HCT116 (cell line): Measurements from ENCODE around the gene PCSK6. TPM values are rescaled to one million over a fixed set of nuclear protein-coding genes. Genes with fewer than 3 reads are reported as not detected.

ENCODE experiments used
- ATAC-seq: fragments of 200-7000 bp; cut with Tn5 transposase; 2 replicates; pipeline ENCODE4 v1.9.1; 2020; ENCODE audit warnings: mild to moderate bottlenecking, moderate library complexity
- BruUV-seq: library from RNA; stranded (reverse); fragments of 400-500 nt; replicated peaks from 2 replicates; lab custom pipeline; 2021; lab: Mats Ljungman, UMichigan
- CTCF ChIA-PET: fragments of 300-600 bp; sonication (Branson Sonifier 250); formaldehyde crosslinking; loops from one replicate; lab custom pipeline; 2021; ENCODE audit warnings: antibody characterized with exemption; lab: Charles Lee
- POLR2A ChIA-PET: fragments of 300-600, 350-600 bp; sonication (Branson Sonifier 250); formaldehyde crosslinking; loops from one replicate; lab custom pipeline; 2021; ENCODE audit warnings: antibody characterized with exemption; lab: Charles Lee
- RAD21 ChIA-PET, 2 experiments: fragments of 300-600 bp; sonication (Branson Sonifier 250); formaldehyde crosslinking; loops; one replicate each; lab custom pipeline; 2023; ENCODE audit warnings: low total read pairs in 2 of 2; ENCODE audit not compliant: uncharacterized antibody in 2 of 2, unreplicated experiment in 2 of 2, low non-redundant PET in 1 of 2; lab: Charles Lee
- DNase-seq: peaks from one replicate; pipeline ENCODE4 v3.0.0-alpha.2; 2010; ENCODE audit warnings: low read depth, low spot score
- H2AFZ ChIP-seq: fragments of 200-600 bp; shearing (Covaris generic), sonication (generic); 2 replicates; pipeline ENCODE4 v1.6.1; 2017; ENCODE audit warnings: low read depth, mixed run types, mixed read lengths, antibody characterized with exemption, low read length; ENCODE audit not compliant: poor library complexity, severe bottlenecking
- H3K27ac ChIP-seq: 2 replicates; pipeline ENCODE4 v1.5.1; 2012; ENCODE audit warnings: low read depth, low read length
- H3K27me3 ChIP-seq: fragments of 200-600 bp; sonication (generic); 2 replicates; pipeline ENCODE4 v1.6.1; 2016; ENCODE audit warnings: mixed run types, low read length, mixed read lengths; ENCODE audit not compliant: insufficient read depth
- H3K36me3 ChIP-seq, 2 experiments: fragments of 200-500 bp in 1 of 2; fragments of 200-600 bp in 1 of 2; sonication (Bioruptor generic) in 1 of 2; sonication (generic) in 1 of 2; 2 replicates each; pipeline versions ENCODE4 v1.5.1 to v1.6.1; 2014 to 2016; ENCODE audit warnings: low read length in 2 of 2, inconsistent platforms in 1 of 2, mixed read lengths in 1 of 2, mixed run types in 1 of 2; ENCODE audit not compliant: insufficient read depth in 2 of 2, control insufficient read depth in 1 of 2
- H3K4me1 ChIP-seq, 2 experiments: fragments of 200-600 bp in 1 of 2; sonication (generic) in 1 of 2; 2 replicates each; pipeline versions ENCODE4 v1.5.1 to v1.6.1; 2012 to 2017; ENCODE audit warnings: low read length in 2 of 2, inconsistent platforms in 1 of 2, mild to moderate bottlenecking in 1 of 2, mixed read lengths in 1 of 2, mixed run types in 1 of 2, moderate library complexity in 1 of 2; ENCODE audit not compliant: insufficient read depth in 2 of 2, control insufficient read depth in 1 of 2
- H3K4me2 ChIP-seq: fragments of 200-600 bp; sonication (generic); 2 replicates; pipeline ENCODE4 v1.6.1; 2017; ENCODE audit warnings: mixed run types, low read length, mixed read lengths
- H3K4me3 ChIP-seq, 2 experiments: fragments of 200-600 bp in 1 of 2; sonication (generic) in 1 of 2; replicated peaks in 1 of 2; 2 replicates each; pipeline ENCODE4 v1.5.1; 2011 to 2016; ENCODE audit warnings: low read length in 2 of 2, control low read depth in 1 of 2, low read depth in 1 of 2, mild to moderate bottlenecking in 1 of 2, mixed read lengths in 1 of 2, mixed run types in 1 of 2
- H3K79me2 ChIP-seq: fragments of 200-600 bp; sonication (generic); 2 replicates; pipeline ENCODE4 v1.6.1; 2017; ENCODE audit warnings: mild to moderate bottlenecking, mixed run types, low read length, moderate library complexity, mixed read lengths; ENCODE audit not compliant: insufficient read depth
- H3K9ac ChIP-seq: fragments of 200-600 bp; sonication (generic); 2 replicates; pipeline ENCODE4 v1.6.1; 2016; ENCODE audit warnings: low read length, mixed read lengths
- H3K9me2 ChIP-seq: fragments of 200-600 bp; sonication (generic), shearing (Covaris generic); 2 replicates; pipeline ENCODE4 v1.6.1; 2017; ENCODE audit warnings: mixed run types, mild to moderate bottlenecking, moderate library complexity; ENCODE audit not compliant: insufficient read depth
- H3K9me3 ChIP-seq, 2 experiments: fragments of 200-500 bp in 1 of 2; fragments of 200-600 bp in 1 of 2; sonication (Bioruptor generic) in 1 of 2; sonication (generic) in 1 of 2; 2 replicates each; pipeline ENCODE4 v1.6.1; 2014 to 2017; ENCODE audit warnings: low read length in 2 of 2, mixed read lengths in 2 of 2, inconsistent platforms in 1 of 2, low read depth in 1 of 2, mild to moderate bottlenecking in 1 of 2, mixed run types in 1 of 2, moderate library complexity in 1 of 2; ENCODE audit not compliant: control insufficient read depth in 1 of 2, insufficient read depth in 1 of 2
- H4K20me1 ChIP-seq: fragments of 200-600 bp; sonication (generic), shearing (Covaris generic); 2 replicates; pipeline ENCODE4 v1.6.1; 2017; ENCODE audit warnings: mixed run types, mild to moderate bottlenecking, moderate library complexity; ENCODE audit not compliant: insufficient read depth
- CBX3 ChIP-seq: IDR thresholded peaks from 2 replicates; pipeline ENCODE4 v1.6.1; 2012; ENCODE audit warnings: low read depth
- CEBPB ChIP-seq: IDR thresholded peaks from 2 replicates; pipeline ENCODE4 v1.6.1; 2012; ENCODE audit warnings: low read depth
- EGR1 ChIP-seq: IDR thresholded peaks from 2 replicates; pipeline ENCODE4 v1.6.1; 2012; ENCODE audit warnings: low read depth
- EZH2phosphoT487 ChIP-seq: fragments of 200-600 bp; IDR thresholded peaks from 2 replicates; pipeline ENCODE4 v1.6.1; 2018; ENCODE audit warnings: antibody characterized with exemption, borderline replicate concordance
- POLR2A ChIP-seq: IDR thresholded peaks from 2 replicates; pipeline ENCODE4 v1.7.0; 2011; ENCODE audit warnings: borderline replicate concordance; ENCODE audit not compliant: insufficient read depth, insufficient read length; ENCODE audit errors: extremely low read depth
- POLR2AphosphoS5 ChIP-seq: IDR thresholded peaks from 2 replicates; pipeline ENCODE4 v1.6.1; 2011; ENCODE audit warnings: mild to moderate bottlenecking, low read depth, low read length, moderate library complexity
- RAD21 ChIP-seq: IDR thresholded peaks from 2 replicates; pipeline ENCODE4 v1.6.1; 2012; ENCODE audit warnings: low read depth, mild to moderate bottlenecking
- SIN3A ChIP-seq: IDR thresholded peaks from 2 replicates; pipeline ENCODE4 v1.6.1; 2012; ENCODE audit warnings: low read depth
- SRF ChIP-seq: IDR thresholded peaks from 2 replicates; pipeline ENCODE4 v1.6.1; 2012; ENCODE audit warnings: low read depth
- TCF7L2 ChIP-seq: IDR thresholded peaks from 2 replicates; pipeline ENCODE4 v1.7.0; 2011; ENCODE audit warnings: borderline replicate concordance, inconsistent platforms; ENCODE audit not compliant: insufficient read depth, insufficient read length; ENCODE audit errors: extremely low read depth
- ZNF274 ChIP-seq: fragments of 200-500 bp; sonication (Bioruptor generic); IDR thresholded peaks from 2 replicates; pipeline ENCODE4 v1.6.1; 2014; ENCODE audit warnings: mild to moderate bottlenecking, low read depth, low read length, inconsistent platforms
- intact Hi-C: fragments of 100-400 bp; cut with micrococcal nuclease; formaldehyde crosslinking; loops from 2 replicates; pipeline ENCODE4 v1.10.0; 2022
- total RNA-seq: library from RNA; stranded (reverse); gene quantifications from one replicate; pipeline ENCODE4 v1.2.1, GENCODE V29; 2021; ENCODE audit not compliant: unreplicated experiment
- TF ChIP-seq, protein P1 (sequence below), 3 experiments: fragments of 200-600 bp in 1 of 3; sonication (generic) in 1 of 3; IDR thresholded peaks in 2 of 3; conservative IDR thresholded peaks in 1 of 3; 2 replicates each; pipeline ENCODE4 v1.5.1; 2012 to 2017; ENCODE audit warnings: low read depth in 2 of 3, low read length in 2 of 3, antibody characterized with exemption in 1 of 3, borderline replicate concordance in 1 of 3, control low read depth in 1 of 3, mild to moderate bottlenecking in 1 of 3, mixed read lengths in 1 of 3, mixed run types in 1 of 3, moderate library complexity in 1 of 3; ENCODE audit not compliant: insufficient read depth in 1 of 3
- TF ChIP-seq, protein P2 (sequence below): IDR thresholded peaks from 2 replicates; pipeline ENCODE4 v1.6.1; 2012; ENCODE audit warnings: low read depth
- TF ChIP-seq, protein P3 (sequence below): IDR thresholded peaks from 2 replicates; pipeline ENCODE4 v1.6.1; 2012

Gene PCSK6
- total RNA-seq, 1 experiment from 2014 or later = 13.5 TPM

DNA sequence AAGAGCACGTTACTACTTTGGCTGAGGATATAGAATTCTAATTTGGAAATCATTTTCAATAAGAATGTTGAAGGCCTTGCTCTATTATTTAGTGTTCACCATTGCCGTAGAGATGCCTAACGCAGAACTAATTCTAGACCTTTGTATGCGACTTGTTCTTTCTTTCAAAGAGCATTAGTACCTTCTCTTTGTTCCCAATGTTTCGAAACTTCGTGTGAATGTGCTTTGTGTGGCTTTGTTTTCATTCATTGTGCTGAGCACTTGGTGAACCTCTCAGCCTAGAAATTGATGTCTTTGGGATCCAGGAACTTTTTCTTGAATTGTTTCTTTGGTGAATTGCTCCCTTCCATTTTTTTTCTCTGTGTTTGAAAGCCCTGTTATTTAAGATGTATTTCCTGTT lies 19.8 kb upstream of the PCSK6 start:
- H3K4me1 ChIP-seq = no peaks in the 10 kb centered on the region
- H4K20me1 ChIP-seq = no peaks in the 10 kb centered on the region
- ChIA-PET RAD21 (no interaction called here), CTCF (no interaction called here), POLR2A (no interaction called here)
- no peaks in the 10 kb centered on the region for H3K36me3 ChIP-seq
- H3K4me3 ChIP-seq = no peak overlapping the region
- no peaks in the 10 kb centered on the region for H3K9me2 ChIP-seq
- DNase-seq = no peak
- H3K4me2 ChIP-seq = no peak overlapping the region
- H2AFZ ChIP-seq = no peak overlapping the region
- intact Hi-C loops = no loop called here
- H3K27me3 ChIP-seq = no peaks in the 10 kb centered on the region
- no peak for ATAC-seq
- H3K27ac ChIP-seq = no peak overlapping the region
- no peak for TF ChIP-seq RAD21
- TF ChIP-seq, protein P1, sequence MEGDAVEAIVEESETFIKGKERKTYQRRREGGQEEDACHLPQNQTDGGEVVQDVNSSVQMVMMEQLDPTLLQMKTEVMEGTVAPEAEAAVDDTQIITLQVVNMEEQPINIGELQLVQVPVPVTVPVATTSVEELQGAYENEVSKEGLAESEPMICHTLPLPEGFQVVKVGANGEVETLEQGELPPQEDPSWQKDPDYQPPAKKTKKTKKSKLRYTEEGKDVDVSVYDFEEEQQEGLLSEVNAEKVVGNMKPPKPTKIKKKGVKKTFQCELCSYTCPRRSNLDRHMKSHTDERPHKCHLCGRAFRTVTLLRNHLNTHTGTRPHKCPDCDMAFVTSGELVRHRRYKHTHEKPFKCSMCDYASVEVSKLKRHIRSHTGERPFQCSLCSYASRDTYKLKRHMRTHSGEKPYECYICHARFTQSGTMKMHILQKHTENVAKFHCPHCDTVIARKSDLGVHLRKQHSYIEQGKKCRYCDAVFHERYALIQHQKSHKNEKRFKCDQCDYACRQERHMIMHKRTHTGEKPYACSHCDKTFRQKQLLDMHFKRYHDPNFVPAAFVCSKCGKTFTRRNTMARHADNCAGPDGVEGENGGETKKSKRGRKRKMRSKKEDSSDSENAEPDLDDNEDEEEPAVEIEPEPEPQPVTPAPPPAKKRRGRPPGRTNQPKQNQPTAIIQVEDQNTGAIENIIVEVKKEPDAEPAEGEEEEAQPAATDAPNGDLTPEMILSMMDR (IDR thresholded peaks at IDR 0.05 in 2 of 3, conservative IDR thresholded peaks at IDR 0.05 in 1 of 3; ENCODE audit: borderline replicate concordance in 1 of 3, insufficient read depth in 1 of 3, low read depth in 2 of 3, low read length in 2 of 3) = 0 out of 6 replicates have a peak, but pooled peaks of 1 of the 3 experiments have one; percentile 6
- H3K9ac ChIP-seq = no peak overlapping the region
- no TSS peak for BruUV-seq
- no peaks in the 10 kb centered on the region for H3K9me3 ChIP-seq
- H3K79me2 ChIP-seq = no peaks in the 10 kb centered on the region

DNA sequence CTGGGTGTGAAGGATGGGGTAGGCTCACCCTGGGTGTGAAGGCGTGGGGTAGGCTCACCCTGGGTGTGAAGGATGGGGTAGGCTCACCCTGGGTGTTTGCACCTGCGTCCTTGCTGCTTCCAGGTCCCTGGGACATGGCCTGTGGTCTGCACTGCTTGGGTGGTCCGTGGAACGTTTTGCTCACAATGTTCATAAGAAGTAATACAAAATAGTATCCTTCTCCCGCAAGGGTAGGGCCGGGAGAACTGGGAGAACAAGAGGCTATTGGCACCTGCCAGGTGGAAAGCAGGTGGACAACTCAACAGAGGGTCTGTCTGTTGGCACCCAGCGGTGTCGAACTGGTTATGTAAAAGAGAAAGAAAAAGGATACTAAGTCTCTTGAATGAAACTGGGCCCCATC lies 17.0 kb upstream of the PCSK6 start:
- Histone ChIP-seq H3K27me3 (no peaks in the 10 kb centered on the region), H3K9me2 (no peaks in the 10 kb centered on the region), H4K20me1 (no peaks in the 10 kb centered on the region), H3K4me1 (peaks cover 0 to 10% of the 10 kb centered on the region in 2 experiments; a peak in 3 of 4 replicates), H3K36me3 (no peaks in the 10 kb centered on the region), H3K4me2 (no peak overlapping the region), H3K27ac (no peak overlapping the region), H3K4me3 (no peak overlapping the region), H3K9me3 (no peaks in the 10 kb centered on the region), H2AFZ (no peak overlapping the region), H3K9ac (no peak overlapping the region), H3K79me2 (no peaks in the 10 kb centered on the region)
- POLR2A ChIA-PET = no interaction called here
- CTCF ChIA-PET = no interaction called here
- DNase-seq (no peak), ATAC-seq (no peak)
- no TSS peak for BruUV-seq
- RAD21 ChIA-PET = no interaction called here
- intact Hi-C loops = no loop called here
- TF ChIP-seq EGR1 (no peak), TCF7L2 (no peak), CBX3 (no peak), CEBPB (no peak), ZNF274 (no peak), POLR2AphosphoS5 (no peak), SIN3A (no peak), SRF (no peak), EZH2phosphoT487 (no peak), POLR2A (no peak)
- TF ChIP-seq, protein P2, sequence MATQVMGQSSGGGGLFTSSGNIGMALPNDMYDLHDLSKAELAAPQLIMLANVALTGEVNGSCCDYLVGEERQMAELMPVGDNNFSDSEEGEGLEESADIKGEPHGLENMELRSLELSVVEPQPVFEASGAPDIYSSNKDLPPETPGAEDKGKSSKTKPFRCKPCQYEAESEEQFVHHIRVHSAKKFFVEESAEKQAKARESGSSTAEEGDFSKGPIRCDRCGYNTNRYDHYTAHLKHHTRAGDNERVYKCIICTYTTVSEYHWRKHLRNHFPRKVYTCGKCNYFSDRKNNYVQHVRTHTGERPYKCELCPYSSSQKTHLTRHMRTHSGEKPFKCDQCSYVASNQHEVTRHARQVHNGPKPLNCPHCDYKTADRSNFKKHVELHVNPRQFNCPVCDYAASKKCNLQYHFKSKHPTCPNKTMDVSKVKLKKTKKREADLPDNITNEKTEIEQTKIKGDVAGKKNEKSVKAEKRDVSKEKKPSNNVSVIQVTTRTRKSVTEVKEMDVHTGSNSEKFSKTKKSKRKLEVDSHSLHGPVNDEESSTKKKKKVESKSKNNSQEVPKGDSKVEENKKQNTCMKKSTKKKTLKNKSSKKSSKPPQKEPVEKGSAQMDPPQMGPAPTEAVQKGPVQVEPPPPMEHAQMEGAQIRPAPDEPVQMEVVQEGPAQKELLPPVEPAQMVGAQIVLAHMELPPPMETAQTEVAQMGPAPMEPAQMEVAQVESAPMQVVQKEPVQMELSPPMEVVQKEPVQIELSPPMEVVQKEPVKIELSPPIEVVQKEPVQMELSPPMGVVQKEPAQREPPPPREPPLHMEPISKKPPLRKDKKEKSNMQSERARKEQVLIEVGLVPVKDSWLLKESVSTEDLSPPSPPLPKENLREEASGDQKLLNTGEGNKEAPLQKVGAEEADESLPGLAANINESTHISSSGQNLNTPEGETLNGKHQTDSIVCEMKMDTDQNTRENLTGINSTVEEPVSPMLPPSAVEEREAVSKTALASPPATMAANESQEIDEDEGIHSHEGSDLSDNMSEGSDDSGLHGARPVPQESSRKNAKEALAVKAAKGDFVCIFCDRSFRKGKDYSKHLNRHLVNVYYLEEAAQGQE = no peak
- TF ChIP-seq, protein P3, sequence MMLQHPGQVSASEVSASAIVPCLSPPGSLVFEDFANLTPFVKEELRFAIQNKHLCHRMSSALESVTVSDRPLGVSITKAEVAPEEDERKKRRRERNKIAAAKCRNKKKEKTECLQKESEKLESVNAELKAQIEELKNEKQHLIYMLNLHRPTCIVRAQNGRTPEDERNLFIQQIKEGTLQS = no peak
